ENCODE data around the gene FOXO3.

The FOXO3 gene

DNA sequence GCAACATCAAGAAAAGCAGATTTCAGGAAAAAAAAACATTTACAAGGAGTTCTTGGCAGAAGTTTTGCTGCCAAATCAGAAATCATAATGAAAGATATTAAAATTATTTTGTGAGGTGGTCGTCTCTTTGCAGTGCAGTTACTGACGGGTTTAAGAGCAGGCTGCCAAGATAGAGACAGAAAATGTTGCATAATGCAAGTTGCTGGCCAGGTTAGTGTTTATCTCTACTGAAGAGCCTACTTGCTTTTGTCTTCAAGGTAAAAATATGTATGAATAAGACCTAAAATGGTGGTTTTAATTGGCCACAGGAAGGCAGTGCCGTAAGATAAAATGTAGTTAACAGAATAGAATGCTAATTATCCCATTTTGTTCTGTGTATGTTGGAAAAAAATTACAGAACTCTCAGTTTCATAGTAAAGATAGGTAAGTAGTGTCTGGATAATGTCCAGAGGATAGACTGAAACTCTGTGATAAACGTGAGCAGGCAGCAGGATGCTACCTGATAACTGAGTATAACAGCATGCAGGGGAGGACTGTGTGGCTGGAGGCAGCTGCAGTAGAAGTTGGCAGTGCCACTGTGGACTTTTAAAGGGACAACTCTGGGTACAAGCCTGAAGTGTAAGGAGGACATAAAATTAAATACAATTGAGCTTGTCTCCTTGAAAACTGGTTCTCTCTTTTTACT is 13.9 kb downstream of the FOXO3 start:
- DNase-seq (ENCODE audit: low read depth in 2 of 2) = no peak

DNA sequence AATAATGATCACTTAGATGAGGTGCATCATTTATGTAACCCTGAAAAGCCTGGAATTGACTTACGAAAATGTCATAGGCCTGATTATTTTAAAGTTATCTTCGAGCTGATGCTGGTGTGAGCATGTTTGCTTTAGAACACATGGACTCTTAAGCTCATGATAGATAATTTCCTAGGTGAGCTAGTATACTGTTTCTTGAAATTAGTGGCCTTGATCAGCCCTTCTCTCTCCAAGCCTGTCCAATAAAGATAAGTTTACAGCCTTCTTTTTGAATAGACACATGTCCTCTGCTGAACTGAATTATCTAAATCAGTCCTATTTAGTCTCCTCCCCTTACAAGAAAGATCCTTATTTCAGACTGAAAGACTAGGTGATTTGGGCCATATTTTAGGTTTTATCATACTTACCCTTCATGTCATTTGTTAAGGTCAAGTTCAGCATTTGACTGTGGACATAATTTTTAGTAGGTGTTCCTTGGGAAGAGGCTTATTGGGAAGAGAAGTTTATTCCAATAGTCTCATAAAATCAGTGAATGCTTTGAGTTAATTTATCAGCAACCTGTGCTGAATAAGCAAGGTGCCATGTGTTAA is 15.3 kb downstream of the FOXO3 start:
- no peak for DNase-seq (ENCODE audit: low read depth in 2 of 2)

DNA sequence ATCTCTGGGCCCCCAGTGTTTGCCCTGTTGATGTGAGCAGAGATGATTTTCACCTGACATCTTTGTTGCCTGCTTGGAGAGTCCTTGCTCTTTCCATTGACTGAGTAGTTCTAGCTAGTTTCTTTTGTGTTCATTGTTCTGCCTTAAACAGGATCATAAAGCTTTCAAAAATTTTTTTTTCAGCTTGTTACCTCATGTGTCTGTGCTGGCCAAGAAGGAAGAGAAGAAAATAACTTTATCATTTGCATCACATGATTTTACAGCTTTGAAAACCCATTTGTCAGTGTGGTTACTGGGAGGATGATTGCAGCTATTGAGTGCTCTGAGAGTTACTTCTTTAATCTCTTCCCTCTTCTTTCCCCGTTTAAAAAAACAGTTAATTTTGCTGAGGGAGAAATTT is 16.0 kb downstream of the FOXO3 start:
- no peak for DNase-seq (ENCODE audit: low read depth in 2 of 2)

DNA sequence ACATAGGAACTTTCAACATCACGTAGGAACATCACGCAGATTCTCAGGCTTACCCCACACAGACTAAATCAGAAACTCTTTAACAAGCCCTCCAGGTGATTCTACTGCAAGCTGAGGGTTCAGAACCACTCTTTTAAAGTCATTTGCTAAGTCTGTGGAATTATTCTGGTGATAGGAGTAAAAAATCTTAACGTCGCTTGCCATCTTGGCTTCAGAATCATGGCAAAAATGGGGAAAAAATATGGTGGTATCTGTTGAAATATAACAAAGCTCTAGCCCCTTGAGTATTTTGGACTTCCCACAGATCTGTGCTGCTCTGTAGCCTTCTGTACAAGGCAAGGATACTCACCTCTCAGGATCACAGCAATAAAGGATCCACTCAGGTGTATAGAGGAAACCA is 17.4 kb downstream of the FOXO3 start:
- DNase-seq (ENCODE audit: low read depth in 2 of 2) = no peak

DNA sequence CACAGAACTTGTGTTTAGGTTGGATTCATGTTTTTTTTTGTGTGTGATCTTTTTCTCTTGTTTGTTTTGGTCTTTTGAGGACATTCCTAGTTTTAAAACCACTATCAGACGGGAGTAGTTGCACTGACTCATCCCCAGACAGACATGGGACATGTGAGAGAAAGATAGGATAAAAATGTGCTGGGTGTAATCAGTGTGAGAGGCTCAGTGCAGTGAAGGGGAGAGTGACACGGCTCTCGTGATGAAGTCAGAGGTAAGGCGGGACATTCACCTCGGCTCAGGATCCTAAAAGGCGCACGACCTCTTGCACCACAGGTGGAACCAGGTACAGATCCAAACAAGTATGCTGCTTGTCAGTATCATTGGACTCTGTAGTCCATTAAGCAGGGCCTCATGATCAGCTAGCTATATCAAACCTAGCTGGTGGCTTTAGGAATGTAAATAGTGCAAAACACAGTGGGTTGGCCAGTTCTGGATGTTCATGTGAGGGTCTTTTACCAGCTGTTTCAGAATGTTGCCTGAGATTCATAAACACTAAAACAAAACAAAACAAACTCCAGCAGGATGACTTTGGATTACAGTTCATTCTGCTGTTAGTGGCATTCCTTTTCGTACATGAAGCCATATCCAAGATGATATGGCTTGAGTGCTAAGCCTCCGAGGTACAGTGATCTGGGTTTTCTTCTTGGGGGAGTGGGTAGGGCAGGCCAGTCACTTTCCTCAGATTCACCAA is 18.0 kb downstream of the FOXO3 start:
- no peak for DNase-seq (ENCODE audit: low read depth in 2 of 2)

DNA sequence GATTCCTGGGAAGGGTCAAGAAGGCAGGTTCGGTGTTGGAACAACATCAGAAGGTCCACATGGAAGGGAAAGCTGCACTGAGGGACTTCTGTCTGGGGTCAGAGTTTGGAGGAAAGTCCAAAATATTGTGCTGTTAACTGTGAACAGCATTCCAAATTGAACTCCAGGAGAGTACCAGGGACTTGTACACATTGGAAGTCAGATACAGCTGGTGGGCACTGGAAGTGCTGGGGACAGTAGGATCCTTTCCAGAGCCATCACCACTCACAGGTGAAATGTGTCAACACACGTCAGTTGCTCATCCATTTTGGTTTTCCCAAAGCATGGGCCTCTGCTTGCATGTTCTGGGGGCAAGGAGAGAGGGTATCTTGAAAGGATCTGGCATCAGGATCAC is 18.6 kb downstream of the FOXO3 start:
- no peak for DNase-seq (ENCODE audit: low read depth in 2 of 2)

DNA sequence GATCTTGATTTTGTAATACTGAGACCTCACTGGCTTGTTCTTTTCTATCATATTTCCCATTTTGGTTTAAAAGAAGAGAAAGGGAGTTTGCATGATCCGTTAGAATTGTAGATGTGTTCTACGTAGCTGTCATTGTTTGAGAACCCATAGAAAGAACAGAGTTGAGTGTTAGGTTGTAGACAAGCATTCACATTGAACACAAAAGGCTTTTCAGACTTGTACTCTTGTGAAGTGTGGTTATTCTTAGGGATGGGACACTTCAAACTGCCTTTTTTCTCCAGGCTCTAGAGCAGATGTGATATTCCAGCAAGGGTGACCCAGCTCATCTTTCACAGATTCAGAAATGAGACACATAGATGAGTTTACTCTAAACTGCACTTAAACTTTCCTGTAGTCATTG is 19.9 kb downstream of the FOXO3 start:
- no peak for DNase-seq (ENCODE audit: low read depth in 2 of 2)

DNA sequence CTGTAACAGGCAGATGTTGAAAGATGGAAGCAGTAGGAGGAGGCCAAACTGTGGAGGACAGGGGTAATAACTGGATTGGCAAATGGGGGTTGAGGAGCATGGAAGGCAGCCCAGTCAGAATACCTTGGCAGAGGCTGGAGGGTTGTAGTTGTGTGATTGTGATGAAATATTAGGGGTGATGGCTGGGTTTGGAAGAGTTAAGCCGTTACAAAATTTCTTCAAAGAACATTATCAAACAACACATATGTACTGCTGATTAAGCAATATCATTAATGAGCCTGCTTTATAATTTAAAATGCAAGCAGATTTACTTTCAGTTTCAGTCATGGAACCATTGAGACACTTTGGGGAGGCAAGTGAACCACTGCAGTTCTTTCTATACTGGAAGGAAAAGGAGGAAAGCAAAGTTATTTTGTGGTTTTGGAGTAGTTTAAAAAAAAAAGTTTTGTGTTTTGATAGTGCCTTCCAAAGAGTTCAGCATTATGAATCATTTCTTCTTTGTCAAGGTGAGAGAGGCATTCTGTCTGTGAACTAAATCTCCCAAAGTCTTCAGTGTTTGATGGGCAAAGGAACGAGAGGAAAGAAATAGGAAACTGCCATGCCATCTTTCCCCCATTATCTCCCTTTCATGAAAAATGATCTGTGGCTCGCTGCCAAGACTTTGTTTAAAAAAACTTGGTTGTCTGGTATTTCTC is 20.7 kb downstream of the FOXO3 start:
- DNase-seq (ENCODE audit: low read depth in 2 of 2) = no peak

DNA sequence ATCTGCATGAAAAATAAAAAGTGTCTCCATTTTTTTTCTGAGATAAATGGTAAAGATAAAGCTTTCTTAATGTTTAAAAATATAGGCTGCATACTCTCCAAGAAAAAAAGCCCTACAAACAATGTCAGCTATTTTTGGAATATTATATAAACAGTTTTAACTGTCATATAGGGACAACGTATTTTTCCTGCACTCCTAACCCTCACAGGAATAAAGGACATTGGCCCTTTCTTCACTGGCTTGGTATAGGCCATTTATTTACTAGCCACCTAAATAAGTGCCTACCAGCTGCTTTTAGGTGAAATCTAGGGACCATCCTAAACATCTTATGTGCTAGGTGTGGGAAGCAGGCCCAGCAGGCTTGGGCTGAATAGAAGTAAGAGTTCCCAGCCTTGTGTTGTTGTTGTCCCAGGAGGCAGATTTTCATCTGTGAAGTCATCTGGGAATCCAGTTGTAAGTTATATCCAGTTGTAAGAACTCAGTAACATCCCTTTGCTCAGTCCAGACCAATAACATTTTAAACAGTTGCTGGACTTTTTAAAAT is 21.3 kb downstream of the FOXO3 start:
- DNase-seq (ENCODE audit: low read depth in 2 of 2) = no peak

DNA sequence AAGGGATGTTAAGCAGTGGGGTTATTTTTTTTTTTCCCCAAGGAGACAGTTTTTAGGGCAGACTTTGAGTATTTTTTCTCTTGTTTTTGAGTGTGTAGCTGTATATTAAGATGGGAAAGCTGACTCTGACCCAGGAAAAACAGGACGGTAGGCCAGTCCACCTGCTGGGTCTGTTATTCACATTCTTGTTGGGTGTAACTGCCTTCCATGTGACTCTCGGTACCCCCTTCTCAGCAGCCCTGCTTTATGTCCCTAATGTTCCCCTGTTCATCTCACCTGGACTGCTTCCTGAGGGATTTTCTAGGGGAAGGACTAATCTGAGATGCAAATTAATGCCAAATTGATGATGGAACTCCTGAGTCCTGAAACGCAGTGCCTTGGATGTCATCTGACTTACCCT is 21.9 kb downstream of the FOXO3 start:
- DNase-seq (ENCODE audit: low read depth in 2 of 2) = no peak

DNA sequence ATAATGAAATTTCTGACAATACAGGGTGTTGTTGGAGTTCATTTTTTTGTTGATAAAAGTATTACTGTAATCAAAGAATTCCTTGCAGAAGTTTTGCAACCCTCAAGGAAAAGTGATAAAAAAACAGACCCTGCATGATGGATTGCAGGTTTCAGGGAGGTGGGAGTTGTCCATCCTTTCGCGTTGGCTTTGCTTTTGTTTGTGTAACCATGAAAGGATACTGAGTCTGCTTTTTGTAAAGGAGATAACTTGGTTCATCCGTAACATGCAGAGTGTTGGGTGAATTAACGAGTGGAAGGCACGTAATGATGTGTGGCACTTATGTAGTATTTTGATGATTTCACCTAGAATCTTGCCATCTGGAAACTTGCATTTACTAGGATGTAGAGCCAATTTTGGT is 23.6 kb downstream of the FOXO3 start:
- no peak for DNase-seq (ENCODE audit: low read depth in 2 of 2)

DNA sequence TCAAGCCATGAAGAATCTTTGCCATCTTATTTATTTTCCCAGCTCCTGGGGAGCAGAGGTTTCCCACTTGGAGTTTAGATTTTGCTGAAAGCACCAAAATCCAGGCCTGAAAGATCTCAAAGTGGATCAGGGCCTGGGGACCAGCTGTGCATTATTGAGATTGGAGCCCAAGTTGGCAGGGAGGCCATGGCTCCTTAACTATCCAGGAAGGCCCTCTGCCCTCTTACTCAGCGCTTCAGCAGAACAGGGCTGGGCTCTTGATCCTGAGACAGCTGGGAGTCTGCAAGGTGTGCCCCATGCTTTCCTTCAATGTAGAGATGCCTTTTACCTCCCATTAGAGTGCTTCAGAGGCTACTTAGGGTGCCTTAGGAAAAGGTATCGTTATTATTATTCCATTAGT is 24.6 kb downstream of the FOXO3 start:
- DNase-seq (ENCODE audit: low read depth in 2 of 2) = no peak

DNA sequence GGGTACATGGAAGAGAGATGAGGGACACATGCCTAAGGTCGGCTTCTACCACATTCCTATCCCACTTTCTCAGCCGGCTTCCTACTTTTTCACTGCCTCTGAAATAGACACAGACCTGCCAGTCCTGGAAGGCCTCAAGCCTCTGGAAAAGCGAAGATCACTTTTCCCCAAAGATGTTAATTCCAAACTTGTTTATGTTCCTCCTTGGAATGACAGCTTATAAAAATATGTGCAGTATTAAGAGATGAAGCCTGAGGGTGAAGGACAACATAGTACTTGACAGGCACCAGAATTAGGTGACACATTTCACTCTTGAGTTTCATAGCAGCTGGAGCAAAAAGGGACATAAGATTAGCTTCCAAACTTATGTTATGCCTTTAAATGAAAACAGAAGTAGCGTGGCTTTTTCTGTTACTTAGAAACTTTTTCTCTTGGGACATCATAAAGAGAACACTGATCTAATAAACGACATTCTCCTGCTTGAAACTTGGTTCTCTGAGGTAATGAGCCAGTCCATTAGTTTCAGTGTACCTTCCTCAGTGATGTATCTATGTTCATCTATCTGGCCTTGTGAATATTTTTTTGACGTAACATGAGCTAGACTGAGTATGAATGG is 25.3 kb downstream of the FOXO3 start:
- DNase-seq (ENCODE audit: low read depth in 2 of 2) = no peak

DNA sequence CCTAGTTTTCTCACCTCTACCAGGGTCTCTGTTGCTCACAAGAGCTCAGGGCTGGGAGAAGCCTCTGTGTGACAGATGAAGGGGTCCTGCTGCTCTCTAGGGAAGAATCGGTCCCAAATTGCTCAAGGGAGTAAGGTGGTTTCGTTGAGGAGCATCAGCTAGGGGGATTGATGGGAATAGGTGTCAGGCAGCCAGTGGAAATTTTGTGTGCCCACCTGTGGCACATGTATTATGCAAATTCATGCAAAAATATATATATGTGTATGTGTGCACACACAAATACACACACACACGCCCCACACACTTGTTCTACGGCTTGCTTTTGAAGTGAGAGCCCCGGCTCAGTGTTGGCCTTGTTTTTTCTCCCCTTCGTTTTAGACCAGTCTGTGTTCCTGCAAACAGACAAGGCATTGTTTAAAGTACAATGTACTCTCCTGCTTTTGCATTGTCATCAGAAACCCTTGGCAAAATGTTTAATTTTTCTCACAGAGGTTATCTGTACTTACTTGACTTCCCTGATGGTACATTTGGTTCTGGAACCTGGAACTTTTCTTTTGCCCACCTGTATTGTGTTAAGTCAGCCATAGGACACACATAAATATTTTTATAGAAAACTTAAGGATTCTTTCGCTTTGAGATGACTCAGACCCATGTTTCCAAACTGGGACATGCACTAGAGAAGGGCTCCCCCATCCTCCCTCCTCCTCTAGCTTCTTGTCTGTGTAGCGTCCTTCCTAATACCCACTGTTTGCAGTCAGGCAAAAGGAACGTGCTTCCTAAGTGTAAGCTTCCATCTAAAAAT is 26.7 kb downstream of the FOXO3 start:
- DNase-seq (ENCODE audit: low read depth in 2 of 2) = no peak

DNA sequence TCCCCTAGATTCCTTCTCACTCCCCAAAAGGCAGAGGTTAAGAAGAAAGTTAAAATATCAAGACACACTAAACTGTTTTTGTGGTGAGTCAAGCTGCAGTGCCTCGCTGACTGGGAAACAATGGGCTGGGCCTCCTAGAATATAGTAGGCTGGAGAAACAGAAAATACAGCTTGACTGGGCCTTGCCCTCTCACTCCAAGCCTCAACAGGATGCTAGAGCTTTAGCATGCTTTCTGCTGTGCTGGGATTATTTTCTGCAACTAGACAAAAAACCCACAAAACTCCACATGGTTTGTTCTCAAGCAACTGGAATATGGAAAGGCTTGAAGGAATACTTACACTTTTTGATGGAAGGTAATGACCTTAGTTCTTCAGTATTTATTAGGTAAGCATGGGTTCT is 27.9 kb downstream of the FOXO3 start:
- no peak for DNase-seq (ENCODE audit: low read depth in 2 of 2)

DNA sequence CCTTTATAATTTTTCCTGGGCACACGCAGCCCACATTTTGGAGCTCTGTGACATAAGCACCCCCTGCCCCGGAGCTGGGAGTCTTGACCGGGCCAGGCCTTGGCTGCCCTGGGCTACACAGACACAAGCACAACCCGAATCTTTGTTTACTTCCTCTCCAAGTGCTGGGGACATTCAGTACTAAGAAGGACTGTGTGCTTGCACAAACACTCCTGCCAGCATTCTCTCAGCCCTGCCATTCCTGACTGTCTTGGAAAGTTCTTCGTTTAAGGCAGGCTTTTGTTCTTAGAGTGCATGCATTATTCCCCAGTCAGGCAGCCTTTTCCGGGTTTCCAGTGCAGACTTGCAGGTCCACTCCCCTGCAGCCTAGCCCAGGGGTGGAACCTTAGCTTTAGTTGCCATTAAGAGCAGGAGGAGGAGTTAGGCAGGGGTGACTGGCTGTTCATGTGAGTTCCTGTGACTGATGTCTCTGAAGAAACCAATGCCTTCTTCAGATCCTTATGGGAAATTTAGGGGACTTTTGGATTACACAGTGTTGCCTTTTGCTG is 28.6 kb downstream of the FOXO3 start:
- DNase-seq (ENCODE audit: low read depth in 2 of 2) = no peak

DNA sequence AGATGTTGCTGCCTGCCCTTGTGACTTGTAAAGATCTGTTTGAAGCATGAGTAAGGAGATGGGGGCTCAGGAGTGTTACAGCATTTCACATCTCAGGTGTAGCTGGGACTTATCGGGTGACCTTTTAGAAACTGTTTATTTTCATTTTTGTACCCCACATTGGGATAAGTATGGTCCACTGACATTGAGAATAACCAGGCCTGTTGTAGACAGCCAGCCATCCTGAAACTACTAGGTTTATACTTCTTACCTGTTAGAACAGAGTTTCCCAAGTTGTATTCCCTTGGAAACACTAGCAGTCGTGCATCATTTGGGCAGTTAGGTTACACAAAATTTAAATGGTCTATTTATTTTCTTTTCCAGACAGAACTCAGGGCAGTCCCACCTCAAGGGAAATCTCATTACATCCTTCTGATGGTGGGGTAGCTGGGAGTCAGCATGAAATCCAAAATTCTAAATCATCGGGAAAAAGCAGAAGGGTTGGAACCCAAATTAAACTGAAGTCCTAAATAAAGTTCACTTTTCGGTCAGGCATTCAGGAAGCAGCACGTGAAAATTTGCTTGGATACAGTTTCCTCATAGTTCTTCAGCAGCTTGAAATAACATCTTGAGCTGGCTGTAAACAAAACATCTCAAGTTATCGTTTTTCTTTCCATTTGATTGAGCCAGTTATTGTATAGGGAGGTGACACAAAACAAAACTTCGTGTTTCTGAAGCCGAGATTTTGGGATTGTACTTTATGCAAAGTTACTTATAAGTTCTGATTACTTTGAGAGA is 30.5 kb downstream of the FOXO3 start:
- DNase-seq (ENCODE audit: low read depth in 2 of 2) = no peak

DNA sequence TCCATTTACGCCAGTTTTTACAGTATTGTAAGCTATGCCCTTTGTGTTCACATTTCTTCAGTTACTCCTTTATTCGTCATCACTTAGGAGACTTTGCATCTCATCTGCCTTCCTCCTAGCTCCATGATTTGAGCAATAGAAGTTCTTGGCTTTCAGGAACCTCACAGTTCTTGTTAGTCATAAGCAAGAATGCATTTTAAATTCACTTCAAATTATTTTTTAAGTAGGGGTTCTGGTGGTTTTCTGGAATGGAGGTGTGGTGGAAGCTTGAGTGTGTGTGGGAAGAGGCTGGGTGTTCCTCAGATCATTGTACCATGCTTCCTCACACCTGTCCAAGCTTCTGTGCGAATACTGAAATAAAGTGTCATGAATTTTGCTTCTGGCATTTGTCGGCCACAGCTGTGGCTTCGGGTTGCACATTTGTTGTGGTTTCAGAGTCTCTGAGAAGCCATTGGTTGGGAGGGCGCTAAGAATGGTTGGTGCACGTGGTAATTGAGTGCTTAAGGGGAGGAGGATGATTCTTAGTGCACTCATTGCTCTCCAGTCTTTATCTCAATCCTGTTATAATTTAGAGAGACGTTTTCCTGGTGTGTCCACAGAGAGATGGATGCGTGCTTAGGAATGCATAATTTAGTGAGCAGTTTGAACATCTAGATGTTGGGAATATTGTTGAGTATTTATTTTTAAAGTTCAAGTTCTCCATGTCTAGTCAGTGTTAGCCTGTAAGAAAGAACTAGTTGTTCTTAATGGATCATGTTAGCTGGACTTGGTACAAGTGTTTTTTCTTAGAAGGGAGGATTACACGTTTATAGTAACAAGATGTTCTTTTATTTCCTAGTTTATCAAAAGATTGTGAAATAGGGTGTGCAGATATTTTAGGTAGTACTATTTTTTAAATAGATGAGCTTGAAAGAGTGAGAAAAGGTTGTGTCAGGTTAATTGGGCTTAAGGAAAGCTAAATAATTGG is 31.9 kb downstream of the FOXO3 start:
- peak in 1 of 2 donors; percentile 19 for DNase-seq (ENCODE audit: low read depth in 2 of 2)

DNA sequence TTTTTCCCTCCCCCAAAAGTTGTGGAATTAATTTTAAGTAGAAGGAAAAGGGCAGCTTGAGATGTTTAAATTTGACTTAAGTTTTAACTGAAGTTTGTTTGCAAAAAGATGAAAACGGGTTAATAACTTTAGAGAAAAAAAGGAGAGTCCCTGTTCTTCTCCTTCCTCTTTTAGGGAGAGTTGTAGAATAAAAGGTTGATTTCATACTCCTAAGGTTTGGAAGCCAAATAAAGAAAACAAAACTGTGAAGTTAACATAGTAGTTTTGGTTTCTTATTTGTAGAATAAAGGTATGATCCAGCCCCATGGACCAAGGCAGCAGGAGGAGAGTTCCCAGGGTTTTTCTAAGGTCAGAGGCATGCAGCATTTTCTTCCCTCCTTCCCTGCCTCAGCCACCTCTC is 33.4 kb downstream of the FOXO3 start:
- no peak for DNase-seq (ENCODE audit: low read depth in 2 of 2)
